NCI-H146 treated with DMSO at 0.1 percent for 48 hours (cell line): Measurements from ENCODE around the gene LUZP4.
A peak's percentile ranks its signal among the peaks of the same experiment; 100 is the strongest.
"Not testable (repeated sequence)": the region's sequence is repeated elsewhere in the genome, so short reads cannot be mapped to it uniquely, and the experiment has no call there.

Experiments used
- DNase-seq: peaks from one replicate; lab custom pipeline; 2025; ENCODE audit not compliant: unreplicated experiment; lab: John Stamatoyannopoulos, UW

LUZP4 gene

GRCh38 chrX:115289465-115289864 is at the start of gene LUZP4:
TSS of gene LUZP4 (plus strand) at chrX:115289715. CDS start at chrX:115289760, 45 bp downstream.
- DNase-seq: no peak

DNA sequence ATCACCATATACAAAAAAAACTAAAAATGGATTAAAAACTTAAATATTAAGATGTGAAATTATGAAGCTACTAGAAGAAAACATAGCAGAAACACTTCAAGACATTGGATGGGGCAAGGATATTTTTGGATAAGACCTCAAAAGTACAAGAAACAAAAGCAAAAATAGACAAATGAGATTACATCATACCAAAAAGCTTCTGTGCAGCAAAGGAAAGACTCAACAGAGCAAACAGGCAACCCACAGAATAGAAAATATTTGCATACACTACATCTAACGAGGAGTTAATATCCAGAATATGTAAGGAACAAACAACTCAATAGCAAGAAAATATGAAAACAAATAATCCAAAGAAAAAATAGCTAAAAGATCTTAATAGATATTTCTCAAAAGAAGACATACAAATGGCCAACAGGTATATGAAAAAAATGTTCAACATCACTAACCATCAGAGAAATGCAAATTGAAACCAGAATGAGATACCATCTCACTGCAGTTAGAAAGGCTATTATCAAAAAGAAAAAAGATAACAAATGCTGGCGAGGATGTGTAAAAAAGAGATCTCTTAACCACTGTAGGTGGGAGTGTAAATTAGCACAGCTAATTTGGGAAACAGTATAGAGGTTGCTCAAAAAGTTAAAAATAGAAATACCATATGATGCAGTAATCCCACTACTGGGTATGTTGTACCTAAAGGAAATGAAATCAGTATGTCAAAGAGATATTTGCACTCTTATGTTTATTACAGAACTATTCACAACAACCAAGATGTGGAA is 37.9 kb upstream of the LUZP4 start:
- no peak for DNase-seq

- no peak for DNase-seq
Measured at GRCh38 chrX:115255003-115255402, 34.5 kb upstream of the LUZP4 start.

GRCh38 chrX:115257711-115258110 is 31.8 kb upstream of the LUZP4 start:
- no peak for DNase-seq

DNA sequence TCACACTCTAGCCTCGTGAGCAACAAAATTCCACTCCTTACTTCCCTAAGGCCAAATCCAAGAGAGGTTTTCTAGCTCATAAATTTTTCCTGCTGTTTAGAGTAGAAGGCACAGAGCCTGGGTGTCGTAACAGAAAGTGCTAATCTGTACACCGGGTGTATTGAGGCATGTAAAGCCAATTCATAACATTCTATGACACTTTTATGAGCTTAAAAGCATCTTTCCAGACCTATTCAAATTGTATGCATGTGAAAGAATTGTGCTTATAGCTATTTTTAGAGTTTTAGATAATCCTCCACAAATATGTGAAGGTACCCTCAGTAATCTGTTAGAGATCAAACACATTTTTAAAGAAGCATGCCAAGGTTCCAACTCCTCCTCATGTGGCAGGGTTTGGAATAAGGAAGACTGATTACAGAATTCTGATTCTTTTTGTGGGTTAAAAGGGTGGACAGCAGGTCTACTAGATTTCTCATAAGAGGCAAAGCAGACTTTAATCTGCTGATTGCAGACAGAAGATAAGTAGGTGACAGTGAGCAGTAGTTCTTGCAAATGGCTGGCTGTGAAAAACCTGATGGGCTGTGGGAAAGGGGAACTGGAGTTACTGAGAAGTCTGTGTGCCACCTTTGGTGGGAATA is 30.2 kb upstream of the LUZP4 start:
- no peak for DNase-seq

DNA sequence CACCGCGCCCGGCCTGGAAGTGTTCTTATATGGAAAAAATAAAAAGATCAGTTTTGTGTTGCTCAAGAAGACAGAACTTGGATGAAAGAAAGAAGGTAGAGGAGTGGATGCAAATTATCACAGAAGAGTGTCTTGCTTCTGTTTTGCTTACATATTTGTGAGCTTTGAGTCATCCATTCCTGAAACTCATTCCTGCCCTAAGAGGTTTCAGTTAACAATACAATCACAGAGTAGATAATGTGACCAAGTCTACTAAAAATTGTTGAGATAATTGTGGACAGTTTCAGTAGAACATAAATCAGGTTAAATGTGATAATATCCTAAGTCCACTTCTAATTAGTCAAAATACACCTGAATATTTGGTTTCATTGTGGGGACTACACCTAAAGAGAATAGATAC is 29.2 kb upstream of the LUZP4 start:
- no peak for DNase-seq

DNA sequence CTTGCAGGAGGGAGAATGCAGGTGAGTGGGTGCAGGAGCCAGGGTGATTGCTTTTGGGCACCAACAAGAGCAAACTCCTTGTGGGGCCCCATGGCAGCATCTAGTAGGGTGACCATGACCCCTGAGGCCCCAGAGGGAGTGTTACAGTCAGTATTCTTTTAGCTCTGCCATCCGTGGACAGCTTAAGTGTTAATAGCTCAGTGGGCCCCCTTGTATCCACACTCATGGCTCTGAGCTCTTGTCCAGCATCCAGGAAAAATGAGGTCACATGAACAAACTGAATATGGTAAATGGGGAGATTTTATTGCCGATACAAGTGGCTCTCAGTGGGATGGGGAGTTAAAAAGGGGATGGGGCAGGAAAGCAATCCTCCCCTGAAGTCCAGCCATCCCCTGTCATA is 28.4 kb upstream of the LUZP4 start:
- no peak for DNase-seq

- DNase-seq: no peak
Measured at GRCh38 chrX:115264009-115264408, 25.5 kb upstream of the LUZP4 start.

DNA sequence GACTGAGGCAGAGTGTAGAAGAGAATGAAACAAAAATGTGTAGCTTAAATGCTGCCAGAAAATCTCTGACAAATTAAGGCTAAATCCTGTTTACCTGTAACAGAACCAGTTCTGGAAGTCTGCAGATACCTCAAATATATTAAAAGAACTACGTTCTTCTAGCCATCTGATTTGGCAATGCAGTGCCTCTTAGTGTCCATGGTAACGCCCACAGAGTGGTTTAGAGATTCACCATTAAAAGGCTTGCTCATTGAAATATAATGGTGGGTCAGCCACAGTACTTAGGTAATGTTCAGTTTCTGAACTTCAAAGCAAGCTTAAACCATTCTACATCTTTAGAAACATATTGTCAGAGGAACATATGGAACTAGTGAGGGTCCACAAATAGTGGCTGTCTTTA is 23.2 kb upstream of the LUZP4 start:
- no peak for DNase-seq

DNA sequence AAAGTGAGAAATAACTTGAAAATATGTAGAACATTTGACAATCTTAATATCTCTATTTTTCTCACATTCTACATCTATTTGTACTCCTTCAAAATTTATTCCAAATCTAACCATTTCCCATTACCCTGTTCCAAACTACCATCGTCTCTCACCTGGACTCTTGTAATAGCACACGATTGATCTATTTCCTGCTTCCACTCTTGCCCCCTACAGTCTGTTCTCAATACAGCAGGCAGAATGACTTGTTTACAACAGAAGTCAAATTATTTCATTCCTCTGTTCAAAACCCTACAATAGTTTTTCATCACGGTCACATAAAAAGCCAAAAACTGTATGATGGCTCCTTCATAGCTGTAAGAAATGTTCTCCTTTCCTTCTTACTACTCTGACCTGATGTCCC is 21.1 kb upstream of the LUZP4 start:
- no peak for DNase-seq

GRCh38 chrX:115269051-115269683 is 20.3 kb upstream of the LUZP4 start:
- no peak for DNase-seq

GRCh38 chrX:115284877-115285276 is 4.6 kb upstream of the LUZP4 start:
- DNase-seq: no peak

DNA sequence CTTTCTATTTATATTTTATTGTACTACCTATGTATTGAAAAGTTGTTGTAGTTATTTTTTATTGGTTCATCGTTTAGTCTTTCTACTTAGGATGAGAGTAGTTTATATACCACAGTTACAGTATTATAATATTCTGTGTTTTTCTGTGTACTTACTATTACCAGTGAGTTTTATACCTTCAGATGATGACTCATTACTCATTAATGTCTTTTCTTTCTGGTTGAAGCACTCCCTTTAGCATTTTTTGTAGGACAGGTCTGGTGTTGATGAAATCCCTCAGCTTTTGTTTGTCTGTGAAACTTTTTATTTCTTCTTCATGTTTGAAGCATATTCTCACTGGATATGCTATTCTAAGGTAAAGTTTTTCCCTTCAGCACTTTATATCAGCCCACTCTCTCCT is 7.7 kb downstream of the LUZP4 start:
- DNase-seq: no peak

- no peak for DNase-seq
Measured at GRCh38 chrX:115311139-115311538, 21.6 kb downstream of the LUZP4 start.

DNA sequence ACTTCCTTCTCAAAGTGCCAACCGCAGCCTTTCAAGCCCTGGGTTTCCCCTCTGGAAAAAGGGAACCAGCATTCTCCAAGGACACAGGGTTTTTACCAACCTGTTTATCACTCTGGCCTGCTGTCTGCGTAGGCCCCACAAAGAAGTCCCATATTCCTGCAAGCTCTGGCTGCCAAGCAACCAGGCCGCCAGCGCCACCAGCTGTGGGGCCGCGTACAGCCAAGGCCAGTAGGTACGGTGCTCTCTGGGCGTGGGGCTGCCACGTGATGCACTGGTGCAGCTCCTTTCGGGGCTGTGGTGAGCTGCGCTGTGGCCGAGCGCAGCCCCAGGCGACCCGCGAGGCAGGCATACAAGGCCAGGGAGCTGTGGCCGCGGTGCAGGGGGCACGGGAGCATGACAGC is 22.1 kb downstream of the LUZP4 start:
- DNase-seq: no peak

GRCh38 chrX:115318139-115318538 is 28.6 kb downstream of the LUZP4 start:
- DNase-seq: no peak

DNA sequence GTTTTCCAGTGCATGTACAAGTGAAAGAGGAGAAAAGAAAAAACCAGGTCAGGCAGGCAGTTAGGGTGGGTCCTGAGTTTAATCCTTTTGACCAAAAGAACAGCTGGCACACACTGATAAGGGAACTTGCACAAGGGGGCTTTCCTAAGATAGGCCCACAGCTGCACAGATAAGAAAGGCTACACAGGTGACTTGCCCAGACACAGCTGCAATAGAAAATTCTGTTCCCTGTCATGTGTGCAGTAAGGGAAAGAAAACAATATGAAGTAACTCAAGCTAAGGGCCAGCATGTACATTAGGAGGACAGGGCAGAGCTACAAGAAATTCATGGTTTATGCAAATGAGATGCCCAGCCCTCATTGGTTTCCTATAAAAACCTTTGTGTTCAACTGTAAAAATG is 32.9 kb downstream of the LUZP4 start:
- no peak for DNase-seq

DNA sequence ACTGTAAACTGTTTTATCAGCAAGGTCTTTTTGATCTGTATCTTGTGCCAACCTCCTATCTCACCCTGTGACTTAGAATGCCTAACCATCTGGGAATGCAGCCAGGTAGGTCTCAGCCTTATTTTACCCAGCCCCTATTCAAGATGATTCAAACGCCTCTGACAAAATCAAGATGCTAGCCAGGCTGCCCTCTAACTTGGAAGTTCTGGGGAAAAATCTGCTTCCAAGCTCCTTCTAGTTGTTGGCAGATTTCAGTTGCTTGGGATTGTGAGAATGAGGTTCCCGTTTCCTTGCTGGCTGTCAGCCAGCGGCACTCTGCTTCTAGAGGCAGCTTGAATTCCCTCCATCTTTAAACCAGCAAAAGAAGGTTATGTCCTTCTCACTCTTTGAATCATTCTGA is 34.7 kb downstream of the LUZP4 start:
- DNase-seq: no peak

DNA sequence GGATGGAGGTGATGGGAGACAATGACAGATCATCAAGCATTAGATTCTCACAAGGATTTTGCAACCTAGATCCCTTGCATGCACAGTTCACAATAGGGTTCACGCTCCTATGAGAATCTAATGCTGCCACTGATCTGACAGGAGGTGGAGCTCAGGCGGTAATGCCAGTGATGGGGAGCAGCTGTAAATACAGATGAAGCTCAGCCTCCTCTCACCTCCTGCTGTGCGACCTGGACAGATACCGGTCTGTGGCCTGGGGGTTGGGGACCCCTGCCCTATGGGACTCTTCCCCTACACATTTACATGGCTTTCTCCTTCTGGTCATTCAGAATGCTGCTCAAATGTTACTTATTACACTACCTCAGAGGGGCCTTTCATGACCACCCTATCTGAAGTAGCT is 39.8 kb downstream of the LUZP4 start:
- DNase-seq: not testable (repeated sequence)

- DNase-seq: peak; percentile 33
Measured at GRCh38 chrX:115330498-115331168, 41.1 kb downstream of the LUZP4 start.

DNA sequence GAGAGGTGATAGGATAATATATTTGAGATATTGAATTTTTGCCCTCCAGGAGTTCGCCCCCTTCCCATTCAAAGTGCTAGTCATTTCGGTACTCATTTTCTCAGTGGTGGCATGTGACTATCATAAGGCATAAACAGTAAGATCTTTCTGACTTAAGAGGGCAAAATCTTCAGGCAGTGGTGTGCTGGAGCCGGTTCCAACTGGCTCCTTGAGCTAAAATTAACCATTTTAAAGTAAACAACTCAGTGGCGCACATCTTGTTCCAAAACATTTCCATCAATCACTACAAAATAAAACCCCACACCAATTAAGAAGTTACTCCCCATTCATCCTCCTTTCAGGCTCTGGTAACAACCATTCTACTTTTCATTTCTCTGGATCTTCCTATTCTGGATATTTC is 43.3 kb downstream of the LUZP4 start:
- DNase-seq: no peak

DNA sequence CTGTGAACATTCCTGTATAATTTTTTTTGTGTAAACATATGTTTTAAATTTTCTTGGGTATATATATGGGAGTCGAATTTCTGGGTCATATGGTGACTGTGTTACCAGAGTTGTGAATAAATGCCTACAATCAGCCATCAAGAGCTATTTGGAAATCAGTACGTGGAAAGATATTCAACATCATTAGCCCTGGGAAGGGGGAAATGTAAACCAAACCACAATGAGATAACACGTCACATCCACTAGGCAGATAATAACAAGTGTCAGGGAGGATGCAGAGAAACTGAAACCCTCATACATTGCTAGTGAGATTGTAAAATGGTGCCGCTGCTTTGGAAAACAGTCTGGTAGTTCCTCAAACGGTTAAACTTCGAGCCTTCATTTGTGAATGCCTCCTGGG is 43.9 kb downstream of the LUZP4 start:
- peak; percentile 3 for DNase-seq
